Hepatocyte (in vitro differentiated cells): ENCODE data around the gene PTPRN2. TPM values are rescaled to one million over a fixed set of nuclear protein-coding genes. Genes with fewer than 3 reads are reported as not detected.

Source experiments
- DNase-seq: peaks from one replicate; pipeline ENCODE4 v3.0.0-alpha.2; 2016; ENCODE audit warnings: low spot score
- H2AFZ ChIP-seq: fragments of 200-600 bp; sonication (generic); 2 replicates; pipeline ENCODE4 v1.6.0; 2016; ENCODE audit warnings: antibody characterized with exemption, mild to moderate bottlenecking
- H3K27ac ChIP-seq: fragments of 200-600 bp; sonication (generic); 2 replicates; pipeline ENCODE4 v1.5.1; 2016; ENCODE audit warnings: mild to moderate bottlenecking
- H3K27me3 ChIP-seq: fragments of 200-600 bp; sonication (generic); 2 replicates; pipeline ENCODE4 v1.6.1; 2016
- H3K36me3 ChIP-seq: fragments of 200-600 bp; sonication (generic); replicated peaks from 2 replicates; pipeline ENCODE4 v1.5.1; 2016; ENCODE audit warnings: low read depth; ENCODE audit not compliant: insufficient read depth
- H3K4me1 ChIP-seq: fragments of 200-600 bp; sonication (generic); 2 replicates; pipeline ENCODE4 v1.5.1; 2016; ENCODE audit warnings: mild to moderate bottlenecking, moderate library complexity; ENCODE audit not compliant: insufficient read depth
- H3K4me2 ChIP-seq: fragments of 200-600 bp; sonication (generic); 2 replicates; pipeline ENCODE4 v1.6.0; 2016
- H3K4me3 ChIP-seq: fragments of 200-600 bp; sonication (generic); 2 replicates; pipeline ENCODE4 v1.5.1; 2016; ENCODE audit warnings: mild to moderate bottlenecking
- H3K79me2 ChIP-seq: fragments of 200-600 bp; sonication (generic); 2 replicates; pipeline ENCODE4 v1.6.0; 2017; ENCODE audit warnings: mild to moderate bottlenecking
- H3K9me2 ChIP-seq: fragments of 200-600 bp; sonication (generic); replicated peaks from 2 replicates; pipeline ENCODE4 v1.6.0; 2017; ENCODE audit warnings: mild to moderate bottlenecking; ENCODE audit not compliant: insufficient read depth
- H3K9me3 ChIP-seq: fragments of 200-600 bp; sonication (generic); 2 replicates; pipeline ENCODE4 v1.5.1; 2016; ENCODE audit warnings: low read depth, mild to moderate bottlenecking
- H4K20me1 ChIP-seq: fragments of 200-600 bp; sonication (generic); 2 replicates; pipeline ENCODE4 v1.6.0; 2016; ENCODE audit warnings: mild to moderate bottlenecking; ENCODE audit not compliant: insufficient read depth, poor library complexity, severe bottlenecking
- EZH2 ChIP-seq: fragments of 200-600 bp; sonication (generic); IDR thresholded peaks from 2 replicates; pipeline ENCODE4 v1.6.1; 2016; ENCODE audit warnings: antibody characterized with exemption, mild to moderate bottlenecking, borderline replicate concordance
- EZH2phosphoT487 ChIP-seq: fragments of 200-600 bp; sonication (generic); IDR thresholded peaks from one replicate; pipeline ENCODE4 v1.6.1; 2018; ENCODE audit warnings: antibody characterized with exemption, mild to moderate bottlenecking, low read depth, moderate library complexity; ENCODE audit not compliant: unreplicated experiment, severe bottlenecking
- WGBS: methylation state at CpG from one replicate; pipeline ENCODE4 v1.1.6; 2016; ENCODE audit warnings: low lambda C conversion rate; ENCODE audit errors: missing lambda C conversion rate; 5-methylcytosine and 5-hydroxymethylcytosine counted together
- polyA plus RNA-seq: library from polyadenylated mRNA; unstranded; fragments of >200 nt; fragmentation: Nextera tagmentation; extraction: Ambion mirVana; gene quantifications from 2 replicates; pipeline ENCODE4 v1.2.1, GENCODE V29; 2016
- total RNA-seq: library from RNA; depleted of rRNA; stranded (reverse); fragments of >200 nt; gene quantifications from 2 replicates; pipeline ENCODE4 v1.2.3, GENCODE V29; 2014
- TF ChIP-seq, protein P1 (sequence below): fragments of 200-600 bp; sonication (generic); IDR thresholded peaks from 2 replicates; pipeline ENCODE4 v1.5.1; 2016; ENCODE audit warnings: antibody characterized with exemption, mild to moderate bottlenecking; ENCODE audit not compliant: poor library complexity

The PTPRN2 gene
- total and polyA plus RNA-seq, 2 experiments from 2014 or later, result 2.1 to 3.3 TPM

DNA sequence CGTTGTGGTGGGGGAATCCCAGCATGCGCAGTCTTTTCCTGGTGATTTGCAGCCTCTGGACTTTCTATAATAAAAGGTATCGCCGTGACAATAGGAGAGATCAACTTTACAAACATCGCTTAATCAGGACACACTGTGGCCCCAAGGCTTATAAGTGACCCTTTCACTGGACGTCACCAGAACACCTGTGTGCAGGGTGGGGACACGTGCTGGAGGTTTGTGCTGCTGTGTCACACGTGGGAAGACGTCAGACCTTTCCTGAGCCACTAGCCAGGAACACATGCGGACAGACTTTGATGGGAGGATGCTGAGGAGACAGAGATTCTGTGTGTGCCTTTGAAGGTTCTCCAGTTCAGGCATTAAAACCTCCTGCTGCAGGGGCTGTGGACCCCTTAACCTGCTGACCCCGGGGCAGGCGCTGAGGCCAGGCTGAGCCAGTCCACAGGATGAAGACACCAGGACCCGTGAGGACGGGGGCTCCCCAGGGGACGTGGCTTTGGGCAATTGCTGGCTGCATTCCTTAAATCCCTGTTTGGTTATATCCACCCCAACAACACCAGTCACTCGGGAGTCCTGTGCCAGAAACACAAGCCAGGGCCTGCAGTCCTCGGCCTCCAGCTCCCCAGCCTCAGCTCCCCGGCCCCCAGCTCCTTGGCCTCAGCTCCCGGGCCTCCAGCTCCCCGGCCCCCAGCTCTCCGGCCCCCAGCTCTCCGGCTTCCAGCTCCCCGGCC is 183.4 kb downstream of the PTPRN2 start:
- Histone ChIP-seq H3K4me1 (no peaks in the 10 kb centered on the region), H3K9me3 (no peaks in the 10 kb centered on the region), H2AFZ (no peak overlapping the region), H3K4me3 (no peak overlapping the region), H4K20me1 (no peaks in the 10 kb centered on the region), H3K27ac (no peak overlapping the region), H3K9me2 (no peaks in the 10 kb centered on the region), H3K79me2 (no peaks in the 10 kb centered on the region), H3K27me3 (no peaks in the 10 kb centered on the region), H3K4me2 (no peak overlapping the region), H3K36me3 (no peaks in the 10 kb centered on the region)
- no peak for DNase-seq
- 79% methylated on average over 16 of the region's 23 CpGs for WGBS
- TF ChIP-seq EZH2phosphoT487, result no peak

DNA sequence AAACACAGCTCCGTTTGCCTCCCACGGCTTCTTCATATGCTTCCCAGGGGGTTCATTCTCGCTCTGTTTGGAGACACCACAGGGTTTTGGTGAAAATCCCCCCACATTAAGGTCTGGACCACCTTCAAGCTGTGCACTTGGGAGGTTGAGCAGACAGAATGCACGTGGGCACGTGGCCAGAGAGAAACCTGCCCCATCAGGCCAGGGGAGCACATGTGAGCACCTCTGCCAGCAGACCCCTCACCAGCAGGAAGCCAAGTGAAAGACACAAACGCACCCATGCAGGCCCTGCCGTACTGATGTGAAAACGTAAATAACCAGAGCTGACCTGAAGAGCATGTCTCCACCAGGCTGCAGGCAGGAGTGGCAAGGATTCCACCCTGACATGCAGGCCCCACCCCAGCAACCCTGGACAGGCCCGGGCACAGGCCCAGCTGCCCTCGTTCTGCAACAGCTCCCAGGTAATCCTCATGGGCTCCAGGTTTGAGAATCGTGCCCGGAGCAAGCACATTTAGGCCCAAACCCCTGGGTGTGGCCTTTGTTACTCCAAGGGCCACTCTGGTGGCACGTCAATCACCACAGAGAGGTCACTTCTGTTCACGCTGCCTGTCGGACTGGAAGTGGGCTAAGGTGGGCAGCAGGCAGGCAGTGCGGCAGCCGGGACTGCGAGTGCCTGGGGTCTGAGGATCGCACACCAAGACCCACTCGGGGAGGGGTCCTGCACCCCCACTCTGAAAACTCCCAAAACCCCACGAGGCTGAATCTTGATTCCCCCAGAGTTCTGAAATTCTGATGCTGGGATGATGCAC is 184.4 kb downstream of the PTPRN2 start:
- H4K20me1 ChIP-seq, result no peaks in the 10 kb centered on the region
- WGBS, result 88% methylated on average over 21 of the region's 21 CpGs
- H3K9me3 ChIP-seq, result no peaks in the 10 kb centered on the region
- no peaks in the 10 kb centered on the region for H3K4me1 ChIP-seq
- H3K36me3 ChIP-seq, result no peaks in the 10 kb centered on the region
- H3K79me2 ChIP-seq, result no peaks in the 10 kb centered on the region
- no peak overlapping the region for H3K4me3 ChIP-seq
- TF ChIP-seq EZH2phosphoT487 (no peak), EZH2 (no peak)
- TF ChIP-seq, protein P1, sequence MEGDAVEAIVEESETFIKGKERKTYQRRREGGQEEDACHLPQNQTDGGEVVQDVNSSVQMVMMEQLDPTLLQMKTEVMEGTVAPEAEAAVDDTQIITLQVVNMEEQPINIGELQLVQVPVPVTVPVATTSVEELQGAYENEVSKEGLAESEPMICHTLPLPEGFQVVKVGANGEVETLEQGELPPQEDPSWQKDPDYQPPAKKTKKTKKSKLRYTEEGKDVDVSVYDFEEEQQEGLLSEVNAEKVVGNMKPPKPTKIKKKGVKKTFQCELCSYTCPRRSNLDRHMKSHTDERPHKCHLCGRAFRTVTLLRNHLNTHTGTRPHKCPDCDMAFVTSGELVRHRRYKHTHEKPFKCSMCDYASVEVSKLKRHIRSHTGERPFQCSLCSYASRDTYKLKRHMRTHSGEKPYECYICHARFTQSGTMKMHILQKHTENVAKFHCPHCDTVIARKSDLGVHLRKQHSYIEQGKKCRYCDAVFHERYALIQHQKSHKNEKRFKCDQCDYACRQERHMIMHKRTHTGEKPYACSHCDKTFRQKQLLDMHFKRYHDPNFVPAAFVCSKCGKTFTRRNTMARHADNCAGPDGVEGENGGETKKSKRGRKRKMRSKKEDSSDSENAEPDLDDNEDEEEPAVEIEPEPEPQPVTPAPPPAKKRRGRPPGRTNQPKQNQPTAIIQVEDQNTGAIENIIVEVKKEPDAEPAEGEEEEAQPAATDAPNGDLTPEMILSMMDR, result no peak
- no peak for DNase-seq
- no peak overlapping the region for H3K27ac ChIP-seq
- no peaks in the 10 kb centered on the region for H3K27me3 ChIP-seq
- H2AFZ ChIP-seq, result no peak overlapping the region
- no peaks in the 10 kb centered on the region for H3K9me2 ChIP-seq
- H3K4me2 ChIP-seq, result no peak overlapping the region

DNA sequence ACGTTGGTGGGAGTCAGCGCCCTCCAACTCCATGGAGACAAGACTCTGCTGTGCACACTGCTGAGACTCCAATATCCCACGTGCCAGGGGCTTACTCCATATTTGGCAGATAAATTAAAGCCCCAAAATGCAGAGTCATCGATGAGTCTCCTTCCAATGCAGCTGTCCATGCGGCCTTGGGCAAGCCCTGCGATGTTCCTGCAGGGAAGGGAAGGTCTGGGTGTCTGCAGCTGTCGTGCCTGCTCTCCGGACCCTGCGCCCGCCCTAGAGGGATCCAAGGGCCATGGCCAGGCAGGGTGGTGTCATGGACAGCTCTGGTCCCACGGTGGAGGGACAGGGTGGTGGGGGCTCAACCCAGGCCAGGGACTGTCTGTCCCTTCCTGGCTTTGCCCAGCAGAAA is 185.2 kb downstream of the PTPRN2 start:
- DNase-seq, result no peak
- Histone ChIP-seq H4K20me1 (no peaks in the 10 kb centered on the region), H3K9me3 (no peaks in the 10 kb centered on the region), H3K79me2 (no peaks in the 10 kb centered on the region), H3K4me2 (no peak overlapping the region), H2AFZ (no peak overlapping the region), H3K27ac (no peak overlapping the region), H3K9me2 (no peaks in the 10 kb centered on the region), H3K36me3 (no peaks in the 10 kb centered on the region), H3K4me1 (no peaks in the 10 kb centered on the region), H3K27me3 (no peaks in the 10 kb centered on the region), H3K4me3 (no peak overlapping the region)
- WGBS, result 68% methylated on average over 11 of the region's 11 CpGs
- TF ChIP-seq EZH2phosphoT487 (no peak), EZH2 (no peak)
- TF ChIP-seq, protein P1, result no peak

DNA sequence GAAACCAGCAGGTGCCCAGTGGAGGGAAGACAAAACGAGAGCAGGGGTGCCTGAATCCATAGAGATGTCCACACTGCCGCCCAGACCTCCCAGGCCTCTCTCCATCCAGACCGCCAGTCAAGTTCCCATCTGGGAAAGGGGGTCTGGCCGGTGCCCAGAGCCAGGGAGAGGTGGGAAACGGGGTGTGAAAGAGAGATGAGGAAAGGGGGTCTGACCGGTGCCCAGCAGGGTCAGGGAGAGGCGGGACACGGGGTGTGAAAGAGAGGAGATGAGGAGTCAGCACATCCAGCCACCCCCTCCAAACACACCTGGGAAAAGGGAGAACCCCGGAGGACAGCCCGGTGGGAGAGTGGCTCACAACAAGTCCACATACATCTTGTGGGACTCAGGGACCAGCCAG is 185.8 kb downstream of the PTPRN2 start:
- WGBS, result 87% methylated on average over 10 of the region's 10 CpGs
- H4K20me1 ChIP-seq, result no peaks in the 10 kb centered on the region

More for the DNA sequence above, 185.8 kb downstream of the PTPRN2 start:
- Histone ChIP-seq H3K4me3 (no peak overlapping the region), H3K4me1 (peaks cover under 1% of the 10 kb centered on the region), H3K27ac (no peak overlapping the region), H3K9me3 (no peaks in the 10 kb centered on the region), H3K4me2 (no peak overlapping the region), H3K9me2 (no peaks in the 10 kb centered on the region), H3K36me3 (no peaks in the 10 kb centered on the region), H3K27me3 (no peaks in the 10 kb centered on the region), H2AFZ (no peak overlapping the region), H3K79me2 (no peaks in the 10 kb centered on the region)
- TF ChIP-seq EZH2, result no peak
- TF ChIP-seq, protein P1, result no peak
- no peak for TF ChIP-seq EZH2phosphoT487
- no peak for DNase-seq
